Activated T-cell treated with anti-CD3 and anti-CD28 coated beads for 1 hour (primary cell): ENCODE data around the gene PPP3CA.
"Not testable (repeated sequence)": the region's sequence is repeated elsewhere in the genome, so short reads cannot be mapped to it uniquely, and the experiment has no call there.

ENCODE experiments used
- DNase-seq: peaks from one replicate; pipeline ENCODE4 v3.0.0-alpha.2; 2020; ENCODE audit warnings: low read depth

The PPP3CA gene

DNA sequence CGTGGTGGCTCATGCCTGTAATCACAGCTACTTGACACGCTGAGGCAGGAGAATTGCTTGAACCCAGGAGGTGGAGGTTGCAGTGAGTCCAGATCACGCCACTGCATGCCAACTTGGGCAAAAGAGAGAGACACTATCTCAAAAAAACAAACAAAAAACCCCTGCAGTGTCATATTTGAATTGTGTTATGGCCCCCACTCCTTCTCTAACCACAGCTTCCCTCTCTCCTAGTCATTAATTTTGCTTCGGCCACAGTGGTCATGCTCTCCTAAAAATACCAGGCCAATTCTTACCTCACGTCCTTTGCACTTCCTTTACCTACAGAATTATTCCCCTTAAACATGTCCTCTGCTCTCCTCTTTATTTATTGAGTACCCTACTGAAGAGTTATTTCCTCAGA is 206.1 kb downstream of the PPP3CA start:
- DNase-seq, result no peak

DNA sequence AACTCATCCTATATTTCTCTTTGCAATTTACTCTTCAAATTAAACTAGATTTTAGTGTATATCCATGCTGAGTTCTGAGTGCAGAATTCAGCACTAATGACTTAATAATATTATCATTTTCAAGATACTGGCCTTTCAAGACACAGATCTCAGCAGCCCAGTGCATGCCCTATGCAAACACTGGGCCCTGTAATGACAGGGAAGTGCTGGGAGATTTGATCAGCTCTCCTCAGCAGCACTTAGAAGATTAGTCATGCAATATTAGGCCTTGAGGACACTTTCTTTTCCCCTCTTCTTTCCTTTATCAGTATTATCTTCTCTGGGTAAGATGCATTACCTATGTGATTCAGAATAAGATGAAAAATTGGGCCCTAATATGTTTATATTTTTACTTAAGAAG is 207.1 kb downstream of the PPP3CA start:
- DNase-seq, result no peak

DNA sequence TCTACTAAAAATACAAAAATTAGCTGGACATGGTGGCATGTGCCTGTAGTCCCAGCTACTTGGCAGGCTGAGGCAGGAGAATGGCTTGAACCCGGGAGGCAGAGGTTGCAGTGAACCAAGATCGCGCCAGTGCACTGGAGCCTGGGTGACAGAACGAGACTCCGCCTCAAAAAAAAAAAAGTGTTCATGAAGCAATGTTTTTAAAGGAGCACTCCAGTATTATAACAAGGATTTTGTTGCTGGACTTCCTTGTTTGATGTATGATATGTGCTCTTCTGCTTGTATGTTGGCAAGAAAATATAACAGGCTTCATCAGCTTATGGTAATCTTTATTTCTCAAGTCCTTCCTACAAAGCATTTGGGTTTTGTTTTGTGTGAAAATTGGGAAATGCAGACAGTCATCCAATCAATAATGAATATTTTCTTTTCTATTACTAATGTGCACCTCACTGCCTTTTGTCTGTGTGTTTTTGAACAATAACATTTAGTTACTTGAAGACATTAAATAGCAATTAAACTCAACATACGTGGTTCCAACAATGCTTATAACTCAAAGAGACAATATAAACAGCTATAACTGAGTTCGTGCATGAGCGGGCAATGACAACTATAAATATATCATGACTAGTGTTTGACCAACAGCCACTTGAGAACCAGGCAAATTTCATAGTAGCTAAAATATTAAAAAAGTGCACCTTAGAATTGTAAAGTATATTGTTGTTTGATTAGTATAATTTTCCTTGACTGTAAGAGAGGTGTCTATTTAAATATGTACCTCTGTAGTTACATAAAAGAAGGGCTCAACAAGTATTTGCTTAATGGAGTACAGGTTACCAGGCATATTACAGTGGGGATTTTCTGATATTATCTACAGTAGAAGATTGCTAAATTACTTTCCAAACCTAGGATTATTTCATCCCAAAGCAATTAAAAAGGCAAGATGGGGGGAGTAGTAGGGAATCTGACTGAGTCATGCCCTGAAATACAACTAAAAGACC is 210.7 kb downstream of the PPP3CA start:
- DNase-seq, result no peak

DNA sequence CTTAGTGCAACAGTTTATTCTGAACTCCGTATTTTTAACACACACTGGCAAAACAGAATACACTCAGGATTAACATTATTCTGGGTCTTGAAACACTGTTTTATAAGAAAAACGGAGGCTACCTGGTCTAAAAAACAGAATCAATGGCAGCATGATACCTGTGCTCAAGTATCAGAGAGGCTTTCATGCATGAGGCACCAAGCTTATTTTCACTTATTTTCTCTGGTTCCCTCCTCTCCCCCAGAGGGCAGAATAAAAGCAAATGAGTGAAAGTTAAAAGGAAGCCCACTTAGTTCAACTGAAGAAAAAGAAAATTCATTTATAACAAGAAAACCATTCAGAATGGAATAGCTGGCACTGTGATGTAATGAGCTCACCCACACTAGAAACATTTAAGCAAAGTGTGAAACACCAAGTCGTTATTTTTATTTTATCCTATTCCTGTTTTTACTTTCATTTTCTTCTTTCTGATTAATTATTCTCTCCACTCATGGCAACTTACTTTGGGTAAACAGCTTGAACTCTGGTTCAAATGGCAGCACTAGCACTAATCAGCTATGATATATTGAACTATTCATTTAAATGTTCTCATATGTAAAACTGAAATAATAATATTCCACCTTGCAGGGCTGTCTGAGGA is 211.8 kb downstream of the PPP3CA start:
- DNase-seq, result no peak

DNA sequence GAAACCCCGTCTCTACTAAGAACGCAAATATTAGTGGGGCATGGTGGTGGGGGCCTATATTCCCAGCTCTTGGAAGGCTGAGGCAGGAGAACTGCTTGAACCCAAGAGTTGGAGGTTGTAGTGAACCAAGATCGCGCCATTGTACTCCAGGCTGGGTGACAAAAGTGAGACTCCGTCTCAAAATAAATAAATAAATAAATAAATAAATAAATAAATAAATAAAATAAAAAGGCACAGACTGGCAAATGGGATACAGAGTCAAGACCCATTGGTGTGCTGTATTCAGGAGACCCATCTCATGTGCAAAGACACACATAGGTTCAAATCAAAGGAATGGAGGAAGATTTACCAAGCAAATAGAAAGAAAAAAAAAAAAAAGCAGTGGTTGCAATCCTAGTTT is 216.3 kb downstream of the PPP3CA start:
- DNase-seq, result not testable (repeated sequence)

- not testable (repeated sequence) for DNase-seq
Measured at GRCh38 chr4:101128898-101129297, 218.4 kb downstream of the PPP3CA start.

GRCh38 chr4:101128473-101128872 is 218.9 kb downstream of the PPP3CA start:
- DNase-seq, result no peak

DNA sequence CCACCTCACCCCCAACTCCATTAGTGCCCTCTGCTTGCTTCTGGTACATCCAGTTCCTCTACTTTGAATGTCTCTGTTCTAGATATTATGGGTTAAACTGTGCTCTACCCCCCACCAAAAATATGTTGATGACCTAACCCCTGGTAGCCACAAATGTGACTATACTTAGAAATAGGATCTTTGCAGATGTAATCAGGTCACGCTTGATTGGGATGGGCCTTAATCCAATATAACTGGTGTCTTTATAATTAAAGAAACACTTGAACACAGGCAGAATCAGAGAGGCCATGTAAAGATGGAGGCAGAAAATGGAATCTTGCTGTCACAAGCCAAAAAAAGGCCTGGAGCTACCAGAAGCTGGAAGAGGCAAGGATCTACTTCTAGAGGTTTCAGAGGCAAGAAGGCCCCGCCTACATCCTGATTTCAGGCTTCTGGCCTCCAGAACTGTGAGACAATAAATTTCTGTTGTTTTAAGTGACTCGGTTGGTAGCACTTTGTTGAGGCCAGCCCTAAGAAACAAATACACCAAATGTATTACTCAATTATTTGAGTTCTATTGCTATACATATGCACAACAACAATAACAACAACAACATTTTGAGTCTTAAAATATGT is 220.0 kb downstream of the PPP3CA start:
- DNase-seq, result no peak

- no peak for DNase-seq
Measured at GRCh38 chr4:101126059-101126458, 221.3 kb downstream of the PPP3CA start.

- DNase-seq, result no peak
Measured at GRCh38 chr4:101125045-101125942, 222.0 kb downstream of the PPP3CA start.

DNA sequence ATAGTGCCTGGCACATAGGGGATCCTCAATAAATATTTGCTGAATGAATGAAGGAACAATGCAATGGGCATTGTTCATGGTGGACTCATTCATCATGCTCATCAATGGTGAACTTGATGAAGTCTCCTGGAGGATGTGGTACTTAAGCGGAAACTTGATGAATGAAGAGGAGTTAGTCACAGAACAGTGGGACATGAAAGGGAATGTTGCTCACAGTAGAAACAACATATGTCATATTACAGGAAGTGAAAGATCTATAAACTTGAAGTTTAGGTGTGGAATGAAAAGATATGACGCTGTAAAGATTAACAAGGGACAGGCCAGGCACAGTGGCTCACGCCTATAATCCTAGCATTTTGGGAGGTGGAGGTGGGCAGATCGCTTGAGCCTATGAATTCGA is 224.1 kb downstream of the PPP3CA start:
- no peak for DNase-seq

- no peak for DNase-seq
Measured at GRCh38 chr4:101122019-101122418, 225.3 kb downstream of the PPP3CA start.

- DNase-seq, result no peak
Measured at GRCh38 chr4:101119141-101119540, 228.2 kb downstream of the PPP3CA start.

DNA sequence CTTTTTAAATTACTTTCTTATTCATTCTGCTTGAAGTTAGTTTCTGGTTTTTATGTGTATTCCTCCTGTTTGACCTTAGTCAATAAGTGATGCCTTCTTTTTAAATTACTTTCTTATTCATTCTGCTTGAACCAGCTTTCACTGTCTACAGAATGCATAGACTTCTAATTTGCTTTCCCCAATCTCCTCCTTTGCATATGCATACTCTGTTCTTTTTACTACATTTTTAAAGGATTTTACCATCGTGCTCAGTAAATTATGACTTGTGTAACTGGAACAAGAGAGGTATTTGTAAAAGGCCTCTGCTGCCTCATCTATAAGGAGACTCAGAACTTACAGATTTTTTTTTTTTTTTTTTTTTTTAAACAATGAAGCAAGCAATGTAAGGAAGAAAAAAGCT is 228.7 kb downstream of the PPP3CA start:
- DNase-seq, result no peak

DNA sequence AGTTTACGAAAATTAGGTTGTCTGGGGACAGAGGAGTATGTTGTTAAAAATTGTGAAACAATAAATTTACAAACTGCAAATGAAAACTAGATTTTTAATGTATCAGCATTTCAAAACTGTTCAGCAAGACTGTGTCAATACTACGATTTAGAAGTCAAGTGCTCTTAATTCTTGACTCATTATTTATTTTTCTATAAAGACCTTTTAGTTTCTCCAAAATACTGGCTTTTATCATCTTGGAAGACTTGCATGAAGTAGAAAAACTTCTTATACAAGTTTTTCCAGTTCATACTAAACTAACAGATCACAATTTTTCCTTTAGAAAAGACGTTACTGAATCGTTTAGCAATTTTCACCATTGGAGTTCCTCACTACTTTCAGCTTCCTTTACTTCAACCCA is 231.4 kb downstream of the PPP3CA start:
- DNase-seq, result no peak

- DNase-seq, result no peak
Measured at GRCh38 chr4:101114936-101115372, 232.4 kb downstream of the PPP3CA start.

- DNase-seq, result no peak
Measured at GRCh38 chr4:101104312-101105052, 242.8 kb downstream of the PPP3CA start.

DNA sequence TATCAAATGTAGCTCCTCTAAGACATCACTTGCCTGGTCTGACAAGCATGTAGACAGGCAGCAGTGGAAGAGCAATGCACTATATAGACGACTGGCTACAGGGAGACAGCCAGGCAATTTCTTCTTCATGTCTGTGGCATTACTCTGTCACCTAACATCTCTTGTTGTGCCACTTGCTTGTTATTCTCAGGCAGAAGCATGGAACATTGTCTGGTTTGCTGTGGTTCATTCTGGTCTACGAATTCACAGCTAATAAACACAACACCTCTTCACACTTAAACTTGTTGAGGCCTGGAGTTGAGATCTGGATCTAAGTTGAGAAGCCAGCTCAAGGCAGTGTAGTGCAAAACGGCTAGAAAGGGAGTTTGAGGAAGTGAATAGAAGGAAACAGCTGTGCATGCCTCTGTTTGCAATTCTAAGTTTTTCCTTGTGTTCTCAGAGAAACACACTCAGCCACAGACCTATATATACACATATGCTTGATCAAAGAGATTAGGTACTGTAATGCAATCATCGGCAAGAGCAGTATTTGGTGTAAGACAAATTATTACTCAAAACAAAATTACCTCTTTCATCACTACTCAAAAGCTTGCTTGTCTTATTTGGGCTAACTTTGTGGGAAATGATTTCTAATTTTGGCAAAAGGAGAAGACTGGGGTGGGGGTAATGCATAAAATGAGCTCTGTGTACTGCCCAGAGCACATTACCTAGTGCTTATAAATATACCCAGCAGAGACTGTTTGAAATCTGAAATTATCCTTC is 243.8 kb downstream of the PPP3CA start:
- no peak for DNase-seq

DNA sequence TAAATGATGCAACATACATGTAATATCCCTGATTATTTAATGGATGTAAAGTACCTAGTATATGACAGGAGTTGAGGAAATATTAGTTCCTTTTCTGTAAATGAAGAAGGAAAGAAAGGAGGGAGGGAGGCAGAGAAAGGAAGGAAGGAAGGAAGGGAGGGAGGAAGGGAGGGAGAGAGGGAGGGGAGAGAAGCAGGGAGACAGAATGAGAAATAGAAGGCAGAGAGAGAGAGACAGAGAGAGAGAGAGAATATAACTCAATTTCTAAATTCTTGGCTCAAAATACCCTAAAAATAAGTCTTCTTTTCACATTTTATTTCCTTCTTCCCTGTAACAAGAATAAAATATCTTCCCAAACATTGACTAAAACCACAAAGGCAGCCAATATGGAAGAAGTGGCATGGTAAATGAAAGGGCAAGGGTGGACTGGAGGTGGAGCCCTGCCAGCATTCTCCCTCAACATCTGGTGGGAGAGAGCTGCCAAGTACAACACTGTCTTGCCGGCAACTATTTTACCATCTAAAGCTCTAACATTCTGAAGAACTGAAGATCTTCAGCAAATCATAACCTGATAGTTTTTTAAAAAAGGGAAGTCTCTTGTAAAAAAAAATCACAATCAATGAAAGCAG is 245.1 kb downstream of the PPP3CA start:
- DNase-seq, result no peak

- no peak for DNase-seq
Measured at GRCh38 chr4:101101072-101101471, 246.3 kb downstream of the PPP3CA start.
